Testis (tissue), 2 donors: Measurements from ENCODE around the gene HOXA1.

Experiments
- POLR2A ChIP-seq: fragments of 450-650 bp; IDR thresholded peaks from one replicate; pipeline ENCODE4 v1.6.1; 2017; ENCODE audit warnings: antibody characterized with exemption, mild to moderate bottlenecking, moderate library complexity
- TF ChIP-seq, protein P1 (sequence below), 3 experiments: fragments of 450-650 bp in 2 of 3; fragments of 200-600 bp in 1 of 3; sonication (generic) in 1 of 3; IDR thresholded peaks; one replicate each; pipeline ENCODE4 v1.5.1; 2016 to 2019; ENCODE audit warnings: antibody characterized with exemption in 3 of 3, mild to moderate bottlenecking in 2 of 3, moderate library complexity in 1 of 3

DNA sequence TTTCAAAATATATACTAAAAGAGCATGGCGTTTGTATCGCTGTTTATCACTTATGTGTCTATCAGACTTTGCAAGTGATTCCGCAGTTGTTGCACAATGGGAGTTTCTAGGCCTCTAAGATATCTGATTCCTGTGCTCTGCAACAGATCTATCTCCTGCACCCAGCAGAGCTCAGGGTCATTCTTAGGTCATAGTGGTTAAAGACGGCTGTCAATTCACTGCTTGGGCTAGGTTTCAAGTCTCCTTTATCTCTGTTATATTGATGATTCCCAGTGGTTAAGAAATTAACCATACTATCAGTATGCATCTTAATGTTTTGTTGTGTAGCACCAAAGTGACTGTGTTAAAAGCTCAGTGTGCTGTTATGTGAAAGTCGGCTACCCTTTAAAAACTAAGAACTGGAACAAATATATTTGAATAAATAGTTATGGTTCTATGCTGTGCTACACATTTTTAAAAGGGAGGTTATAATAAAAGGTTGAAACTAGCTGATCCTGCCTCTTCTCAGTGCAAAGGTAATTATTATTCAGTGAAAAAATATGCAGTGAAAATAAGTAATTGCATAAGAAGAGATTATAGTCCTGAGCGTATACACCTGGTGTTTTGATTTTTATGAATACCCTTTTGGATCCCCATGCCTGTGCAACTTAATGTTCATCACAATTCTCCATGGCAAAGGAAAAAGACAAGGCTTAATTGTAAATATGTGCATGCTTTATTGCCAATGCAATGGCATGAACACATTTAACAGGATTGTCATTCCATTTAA, 24.0 kb downstream of the HOXA1 start:
- TF ChIP-seq, protein P1, sequence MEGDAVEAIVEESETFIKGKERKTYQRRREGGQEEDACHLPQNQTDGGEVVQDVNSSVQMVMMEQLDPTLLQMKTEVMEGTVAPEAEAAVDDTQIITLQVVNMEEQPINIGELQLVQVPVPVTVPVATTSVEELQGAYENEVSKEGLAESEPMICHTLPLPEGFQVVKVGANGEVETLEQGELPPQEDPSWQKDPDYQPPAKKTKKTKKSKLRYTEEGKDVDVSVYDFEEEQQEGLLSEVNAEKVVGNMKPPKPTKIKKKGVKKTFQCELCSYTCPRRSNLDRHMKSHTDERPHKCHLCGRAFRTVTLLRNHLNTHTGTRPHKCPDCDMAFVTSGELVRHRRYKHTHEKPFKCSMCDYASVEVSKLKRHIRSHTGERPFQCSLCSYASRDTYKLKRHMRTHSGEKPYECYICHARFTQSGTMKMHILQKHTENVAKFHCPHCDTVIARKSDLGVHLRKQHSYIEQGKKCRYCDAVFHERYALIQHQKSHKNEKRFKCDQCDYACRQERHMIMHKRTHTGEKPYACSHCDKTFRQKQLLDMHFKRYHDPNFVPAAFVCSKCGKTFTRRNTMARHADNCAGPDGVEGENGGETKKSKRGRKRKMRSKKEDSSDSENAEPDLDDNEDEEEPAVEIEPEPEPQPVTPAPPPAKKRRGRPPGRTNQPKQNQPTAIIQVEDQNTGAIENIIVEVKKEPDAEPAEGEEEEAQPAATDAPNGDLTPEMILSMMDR (IDR thresholded peaks at IDR 0.05), result no peak
- no peak for TF ChIP-seq POLR2A
